CD14-positive monocyte (primary cell): ENCODE results near the gene INF2. TPM values are rescaled to one million over a fixed set of nuclear protein-coding genes. Genes with fewer than 3 reads are reported as not detected.

Source experiments
- DNase-seq, 3 donors: peaks; one replicate each; pipeline ENCODE4 v3.0.0-alpha.2; 2011 to 2022
- H2AFZ ChIP-seq: 2 replicates; pipeline ENCODE4 v1.6.0; 2012; ENCODE audit warnings: mild to moderate bottlenecking, low read depth, low read length, inconsistent platforms; ENCODE audit not compliant: insufficient read depth, poor library complexity, severe bottlenecking
- H3K27ac ChIP-seq, 2 donors: 1 replicate in 1 of 2; 2 replicates in 1 of 2; pipeline ENCODE4 v1.5.1; 2012 to 2013; ENCODE audit warnings: low read length in 2 of 2, control low read depth in 1 of 2, inconsistent platforms in 1 of 2, low read depth in 1 of 2, mild to moderate bottlenecking in 1 of 2
- H3K27me3 ChIP-seq, 2 donors: one replicate each; pipeline versions ENCODE4 v1.6.0 to v1.6.1; 2011 to 2013; ENCODE audit warnings: low read length in 2 of 2; ENCODE audit not compliant: control insufficient read depth in 2 of 2, insufficient read depth in 2 of 2
- H3K36me3 ChIP-seq, 2 donors: replicated peaks in 1 of 2; 1 replicate in 1 of 2; 2 replicates in 1 of 2; pipeline versions ENCODE4 v1.5.1 to v1.6.1; 2012 to 2013; ENCODE audit warnings: low read length in 2 of 2, control low read depth in 1 of 2, inconsistent platforms in 1 of 2, mild to moderate bottlenecking in 1 of 2; ENCODE audit not compliant: insufficient read depth in 2 of 2, control insufficient read depth in 1 of 2
- H3K4me1 ChIP-seq, 2 donors: 1 replicate in 1 of 2; 2 replicates in 1 of 2; pipeline versions ENCODE4 v1.5.1 to v1.6.1; 2012 to 2013; ENCODE audit warnings: low read length in 2 of 2, control low read depth in 1 of 2, inconsistent platforms in 1 of 2, mild to moderate bottlenecking in 1 of 2, moderate library complexity in 1 of 2; ENCODE audit not compliant: insufficient read depth in 2 of 2, control insufficient read depth in 1 of 2
- H3K4me2 ChIP-seq: replicated peaks from 2 replicates; pipeline ENCODE3; 2012; ENCODE audit warnings: low read length, moderate library complexity, mild to moderate bottlenecking; ENCODE audit not compliant: poor library complexity, severe bottlenecking; ENCODE audit errors: extremely low read depth
- H3K4me3 ChIP-seq, 3 experiments: fragments of 200-600 bp in 1 of 3; sonication (generic) in 1 of 3; replicated peaks in 1 of 3; 1 replicate in 2 of 3; 2 replicates in 1 of 3; pipeline ENCODE4 v1.5.1; 2011 to 2013; ENCODE audit warnings: low read length in 3 of 3, mild to moderate bottlenecking in 3 of 3, control low read depth in 2 of 3, low read depth in 2 of 3, inconsistent platforms in 1 of 3, moderate library complexity in 1 of 3
- H3K79me2 ChIP-seq: 2 replicates; pipeline ENCODE4 v1.6.0; 2012; ENCODE audit warnings: mild to moderate bottlenecking, control low read depth, inconsistent platforms, low read length, moderate library complexity; ENCODE audit not compliant: insufficient read depth
- H3K9ac ChIP-seq: 2 replicates; pipeline ENCODE4 v1.6.0; 2017; ENCODE audit warnings: low read length, mild to moderate bottlenecking; ENCODE audit not compliant: insufficient read depth, poor library complexity, severe bottlenecking
- H3K9me3 ChIP-seq, 2 donors: replicated peaks in 1 of 2; 1 replicate in 1 of 2; 2 replicates in 1 of 2; pipeline versions ENCODE4 v1.5.1 to v1.6.1; 2012 to 2013; ENCODE audit warnings: low read length in 2 of 2, control low read depth in 1 of 2; ENCODE audit not compliant: control insufficient read depth in 1 of 2, insufficient read depth in 1 of 2
- H4K20me1 ChIP-seq: 2 replicates; pipeline ENCODE4 v1.6.0; 2012; ENCODE audit warnings: mild to moderate bottlenecking, low read length, control low read depth, moderate library complexity; ENCODE audit not compliant: insufficient read depth
- H3K27ac Mint-ChIP-seq, 7 donors: one replicate each; pipeline ENCODE4 v1.8.0; 2020; ENCODE audit warnings: mild to moderate bottlenecking in 7 of 7, mixed read lengths in 7 of 7, moderate library complexity in 6 of 7, inconsistent platforms in 2 of 7
- H3K27me3 Mint-ChIP-seq, 3 donors: one replicate each; pipeline ENCODE4 v1.8.0; 2021 to 2022; ENCODE audit warnings: low read depth in 3 of 3, mild to moderate bottlenecking in 3 of 3, mixed read lengths in 3 of 3, moderate library complexity in 3 of 3, inconsistent platforms in 1 of 3
- H3K36me3 Mint-ChIP-seq, 2 donors: one replicate each; pipeline ENCODE4 v1.8.0; 2020; ENCODE audit warnings: mixed read lengths in 2 of 2, inconsistent platforms in 1 of 2, mild to moderate bottlenecking in 1 of 2
- H3K4me1 Mint-ChIP-seq: one replicate; pipeline ENCODE4 v1.8.0; 2020; ENCODE audit warnings: mild to moderate bottlenecking, mixed read lengths
- H3K4me3 Mint-ChIP-seq, 2 donors: one replicate each; pipeline ENCODE4 v1.8.0; 2020; ENCODE audit warnings: mild to moderate bottlenecking in 2 of 2, mixed read lengths in 2 of 2, moderate library complexity in 1 of 2
- H3K9me3 Mint-ChIP-seq, 7 donors: one replicate each; pipeline ENCODE4 v1.8.0; 2020 to 2022; ENCODE audit warnings: mixed read lengths in 7 of 7, mild to moderate bottlenecking in 6 of 7, moderate library complexity in 6 of 7, inconsistent platforms in 2 of 7
- CTCF ChIP-seq: fragments of 200-600 bp; IDR thresholded peaks from one replicate; pipeline ENCODE4 v1.8.0; 2022; ENCODE audit warnings: antibody characterized with exemption, mild to moderate bottlenecking
- WGBS: methylation state at CpG from one replicate; pipeline ENCODE4 v1.1.5; 2013; ENCODE audit warnings: missing lambda C conversion rate; ENCODE audit not compliant: insufficient coverage; 5-methylcytosine and 5-hydroxymethylcytosine counted together
- intact Hi-C, 2 donors: fragments of 100-400 bp; cut with micrococcal nuclease; formaldehyde crosslinking; loops; one replicate each; pipeline versions ENCODE4 v1.15.0 to v1.15.1; 2023
- polyA plus RNA-seq, 3 donors: library from polyadenylated mRNA; depleted of rRNA in 1 of 3; unstranded in 2 of 3; stranded (reverse) in 1 of 3; fragments of 300-500 nt in 2 of 3; fragments of >200 nt in 1 of 3; fragmentation: Illumina TruSeq in 2 of 3; gene quantifications; 1 replicate in 2 of 3; 2 replicates in 1 of 3; pipeline ENCODE4 v1.2.3, GENCODE V29; 2012 to 2021

The INF2 gene
- polyA plus RNA-seq, 3 donors: 2.9 to 23.3 (median 3.8) TPM

- H3K36me3 ChIP-seq: peaks cover 5 to 15% of the 10 kb centered on the region in 2 donors
- Mint-ChIP-seq H3K36me3 (peaks cover 15 to 21% of the 10 kb centered on the region in 2 donors), H3K4me3 (no peak overlapping the region), H3K4me1 (peaks cover 6% of the 10 kb centered on the region), H3K9me3 (peaks cover 0 to 4% (median 0%) of the 10 kb centered on the region in 7 donors), H3K27me3 (no peaks in the 10 kb centered on the region), H3K27ac (no peak overlapping the region)
- H4K20me1 ChIP-seq: peaks cover 16% of the 10 kb centered on the region
- WGBS: no CpG with 5 or more reads among the region's 3 CpGs
- no peak overlapping the region for H3K27ac ChIP-seq
- no peaks in the 10 kb centered on the region for H3K27me3 ChIP-seq
- H2AFZ ChIP-seq: no peak overlapping the region
- no peaks in the 10 kb centered on the region for H3K9me3 ChIP-seq
- TF ChIP-seq CTCF: no peak
- no peak overlapping the region for H3K4me3 ChIP-seq
- no peak for DNase-seq
- H3K79me2 ChIP-seq: no peaks in the 10 kb centered on the region
- H3K4me2 ChIP-seq: no peak overlapping the region
- H3K4me1 ChIP-seq: peaks cover 0 to 9% of the 10 kb centered on the region in 2 donors
- H3K9ac ChIP-seq: no peak overlapping the region
- intact Hi-C loops: no loop called here
Observed at GRCh38 chr14:104765517-104765916, 76.1 kb downstream of the INF2 start.

- H3K27me3 ChIP-seq: no peaks in the 10 kb centered on the region
- H3K4me2 ChIP-seq: no peak overlapping the region
- peaks cover 6% of the 10 kb centered on the region for H3K4me1 Mint-ChIP-seq
- no peak overlapping the region for H3K27ac ChIP-seq
- DNase-seq: no peak
- H4K20me1 ChIP-seq: peaks cover 24% of the 10 kb centered on the region
- no peaks in the 10 kb centered on the region for H3K27me3 Mint-ChIP-seq
- peaks cover 0 to 9% of the 10 kb centered on the region in 2 donors for H3K4me1 ChIP-seq
- peaks cover 4% of the 10 kb centered on the region in 2 donors for H3K9me3 ChIP-seq
- no CpG with 5 or more reads among the region's 4 CpGs for WGBS
- H3K36me3 ChIP-seq: peaks cover 8 to 18% of the 10 kb centered on the region in 2 donors
- intact Hi-C loops: no loop called here
- H3K79me2 ChIP-seq: no peaks in the 10 kb centered on the region
- TF ChIP-seq CTCF: no peak
- H3K4me3 Mint-ChIP-seq: no peak overlapping the region
- H3K9me3 Mint-ChIP-seq: peaks cover 2 to 9% (median 6%) of the 10 kb centered on the region in 7 donors
- peaks cover 21 to 26% of the 10 kb centered on the region in 2 donors for H3K36me3 Mint-ChIP-seq
- H3K4me3 ChIP-seq: no peak overlapping the region
- H3K9ac ChIP-seq: no peak overlapping the region
- no peak overlapping the region for H2AFZ ChIP-seq
- no peak overlapping the region for H3K27ac Mint-ChIP-seq
Observed at GRCh38 chr14:104766256-104766862, 76.9 kb downstream of the INF2 start.
